NCI-H345 treated with DMSO at 0.1 percent for 48 hours (cell line): ENCODE measurements around the gene LTBP1.

Source experiments
- DNase-seq: peaks from one replicate; lab custom pipeline; 2025; ENCODE audit not compliant: unreplicated experiment; lab: John Stamatoyannopoulos, UW

Gene LTBP1

GRCh38 chr2:33186937-33187336 lies 240.2 kb downstream of the LTBP1 start:
- no peak for DNase-seq

GRCh38 chr2:33188799-33189198 lies 242.0 kb downstream of the LTBP1 start:
- no peak for DNase-seq

GRCh38 chr2:33190393-33190937 lies 243.7 kb downstream of the LTBP1 start:
- no peak for DNase-seq

- no peak for DNase-seq
These were observed 249.1 kb downstream of the LTBP1 start for GRCh38 chr2:33195891-33196290.

GRCh38 chr2:33196700-33197099 lies 249.9 kb downstream of the LTBP1 start:
- no peak for DNase-seq

- no peak for DNase-seq
These were observed 250.6 kb downstream of the LTBP1 start for GRCh38 chr2:33197198-33197938.

- no peak for DNase-seq
These were observed 256.1 kb downstream of the LTBP1 start for GRCh38 chr2:33202641-33203522.

GRCh38 chr2:33204945-33205344 lies 258.2 kb downstream of the LTBP1 start:
- no peak for DNase-seq

GRCh38 chr2:33205693-33206434 lies 259.1 kb downstream of the LTBP1 start:
- no peak for DNase-seq

GRCh38 chr2:33207151-33207740 lies 260.5 kb downstream of the LTBP1 start:
- no peak for DNase-seq

GRCh38 chr2:33208400-33208799 lies 261.6 kb downstream of the LTBP1 start:
- no peak for DNase-seq

- no peak for DNase-seq
These were observed 263.2 kb downstream of the LTBP1 start for GRCh38 chr2:33209976-33210375.

- DNase-seq = no peak
These were observed 263.9 kb downstream of the LTBP1 start for GRCh38 chr2:33210626-33211025.

GRCh38 chr2:33212151-33212550 lies 265.4 kb downstream of the LTBP1 start:
- no peak for DNase-seq

- no peak for DNase-seq
These were observed 266.5 kb downstream of the LTBP1 start for GRCh38 chr2:33213244-33213643.

- no peak for DNase-seq
These were observed 266.9 kb downstream of the LTBP1 start for GRCh38 chr2:33213648-33214047.

GRCh38 chr2:33214436-33214835 lies 267.7 kb downstream of the LTBP1 start:
- no peak for DNase-seq

GRCh38 chr2:33214857-33215256 lies 268.1 kb downstream of the LTBP1 start:
- DNase-seq = no peak

GRCh38 chr2:33215299-33215698 lies 268.5 kb downstream of the LTBP1 start:
- no peak for DNase-seq

- DNase-seq = no peak
These were observed 269.2 kb downstream of the LTBP1 start for GRCh38 chr2:33215983-33216382.
